ENCODE measurements around the gene CNNM4.
A peak's percentile ranks its signal among the peaks of the same experiment; 100 is the strongest.

Gene CNNM4

DNA sequence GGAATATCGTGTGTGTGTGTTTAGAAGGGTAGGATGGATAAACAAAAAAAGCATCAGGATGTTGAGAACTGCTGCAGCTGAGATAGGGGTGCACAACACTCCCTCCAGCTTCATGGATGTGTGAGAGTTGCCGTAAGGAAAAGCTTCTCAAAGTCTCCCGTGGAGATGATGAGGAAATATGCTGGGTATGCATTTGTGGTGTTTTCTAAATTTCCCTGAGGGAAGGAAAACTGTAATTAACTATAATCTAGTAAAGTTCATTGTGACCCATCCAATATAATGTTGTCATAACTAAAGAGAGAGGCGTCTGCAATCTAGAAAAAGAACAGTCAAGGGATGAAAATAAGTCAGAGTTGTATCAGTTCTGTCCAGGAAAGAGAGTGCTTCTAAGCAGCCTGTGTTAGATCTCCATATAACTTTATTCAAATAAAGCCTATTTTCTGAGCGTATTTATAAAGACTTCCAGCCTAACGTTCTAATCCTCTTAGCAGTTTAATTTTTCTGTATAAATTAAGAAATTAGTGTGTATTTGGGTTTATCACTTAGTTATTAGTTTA lies 13.6 kb upstream of the CNNM4 start:
- H3K9me3 Mint-ChIP-seq: no peaks in the 10 kb centered on the region
- no peak overlapping the region for H3K27ac Mint-ChIP-seq
- no peaks in the 10 kb centered on the region for H3K36me3 Mint-ChIP-seq (ENCODE audit: low read depth)
- no peak overlapping the region for H3K4me3 Mint-ChIP-seq
- peaks cover 18% of the 10 kb centered on the region for H3K27me3 Mint-ChIP-seq (ENCODE audit: low read depth)
- peaks cover 4% of the 10 kb centered on the region for H3K4me1 Mint-ChIP-seq (ENCODE audit: low read depth)

GRCh38 chr2:96751800-96752199 lies 8.9 kb upstream of the CNNM4 start:
- Mint-ChIP-seq H3K27me3 (ENCODE audit: low read depth) (peaks cover 13% of the 10 kb centered on the region), H3K4me1 (ENCODE audit: low read depth) (no peaks in the 10 kb centered on the region), H3K9me3 (no peaks in the 10 kb centered on the region)

DNA sequence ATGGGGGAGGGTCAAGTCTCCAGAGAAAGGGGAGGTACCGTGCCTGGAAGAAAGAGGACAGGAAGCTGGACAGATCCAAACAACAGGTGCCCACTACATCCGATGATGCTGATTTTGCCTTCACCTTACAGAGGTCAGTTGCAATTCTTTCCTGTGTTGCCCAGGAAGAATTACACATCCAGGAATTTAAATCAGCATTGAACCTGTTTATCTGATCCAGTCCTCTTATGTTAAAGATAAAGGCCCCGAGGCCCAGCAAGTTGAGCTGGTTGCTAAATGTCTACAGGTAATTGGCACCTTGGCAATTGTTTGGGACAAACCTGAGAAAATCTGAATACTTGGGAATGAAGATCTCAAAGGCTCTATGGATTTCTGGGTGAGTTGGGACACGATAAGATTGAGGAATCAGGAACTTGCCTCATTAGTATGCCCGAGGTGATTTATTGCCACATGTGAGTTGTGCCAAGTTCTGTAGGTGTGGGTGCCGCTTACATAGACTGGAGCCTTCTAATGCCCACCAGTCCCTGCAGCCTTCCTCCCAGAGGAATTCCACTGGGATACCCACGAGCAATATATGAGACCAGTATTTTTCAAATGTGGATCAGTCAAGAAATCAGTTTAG lies 6.9 kb upstream of the CNNM4 start:
- H3K36me3 Mint-ChIP-seq (ENCODE audit: low read depth): no peaks in the 10 kb centered on the region
- H3K4me1 Mint-ChIP-seq (ENCODE audit: low read depth): no peaks in the 10 kb centered on the region
- H3K27ac Mint-ChIP-seq: no peak overlapping the region
- no peaks in the 10 kb centered on the region for H3K27me3 Mint-ChIP-seq (ENCODE audit: low read depth)
- no peak overlapping the region for H3K4me3 Mint-ChIP-seq
- no peaks in the 10 kb centered on the region for H3K9me3 Mint-ChIP-seq

More at GRCh38 chr2:96751800-96752199, 8.9 kb upstream of the CNNM4 start:
- Mint-ChIP-seq H3K36me3 (ENCODE audit: low read depth) (no peaks in the 10 kb centered on the region), H3K27ac (no peak overlapping the region), H3K4me3 (no peak overlapping the region)

- Mint-ChIP-seq H3K27me3 (ENCODE audit: low read depth) (no peaks in the 10 kb centered on the region), H3K27ac (no peak overlapping the region), H3K9me3 (no peaks in the 10 kb centered on the region), H3K36me3 (ENCODE audit: low read depth) (no peaks in the 10 kb centered on the region), H3K4me1 (ENCODE audit: low read depth) (peaks cover under 1% of the 10 kb centered on the region), H3K4me3 (no peak overlapping the region)
Observed at GRCh38 chr2:96754317-96754716, 6.4 kb upstream of the CNNM4 start.

DNA sequence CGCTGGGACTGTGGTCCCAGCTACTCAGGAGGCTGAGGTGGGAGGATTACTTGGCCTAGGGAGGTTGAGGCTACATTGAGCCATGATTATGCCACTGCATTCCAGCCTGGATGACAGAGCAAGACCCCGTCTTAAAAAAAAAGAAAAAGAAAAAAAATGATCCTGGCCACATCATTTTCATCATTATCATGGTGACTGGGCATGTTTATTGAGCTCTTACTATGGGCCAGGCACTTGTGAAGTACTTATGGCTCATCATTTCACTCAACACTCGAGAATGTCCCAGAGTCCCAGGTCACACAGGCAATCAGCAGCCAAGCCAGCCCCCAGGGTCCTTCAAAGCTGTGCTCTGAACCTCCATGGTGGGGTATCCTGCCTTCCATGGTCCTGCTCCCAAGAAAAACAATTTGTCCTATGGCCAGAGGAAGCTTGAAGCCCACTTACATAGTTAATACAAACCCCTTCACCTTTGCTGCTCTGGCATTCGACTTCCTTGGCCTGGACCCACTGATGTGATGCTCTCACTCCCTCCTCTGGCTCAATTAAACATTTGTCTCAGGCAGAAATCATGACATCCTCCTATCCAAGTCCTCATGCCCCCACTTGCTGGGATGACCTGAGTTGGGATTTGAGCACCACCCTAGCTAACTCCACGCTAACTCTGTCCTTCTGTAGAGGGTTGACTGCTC lies 3.8 kb upstream of the CNNM4 start:
- H3K27me3 Mint-ChIP-seq (ENCODE audit: low read depth): no peaks in the 10 kb centered on the region
- H3K27ac Mint-ChIP-seq: no peak overlapping the region
- no peaks in the 10 kb centered on the region for H3K9me3 Mint-ChIP-seq
- H3K4me1 Mint-ChIP-seq (ENCODE audit: low read depth): peaks cover 19% of the 10 kb centered on the region
- H3K4me3 Mint-ChIP-seq: no peak overlapping the region
- H3K36me3 Mint-ChIP-seq (ENCODE audit: low read depth): no peaks in the 10 kb centered on the region

DNA sequence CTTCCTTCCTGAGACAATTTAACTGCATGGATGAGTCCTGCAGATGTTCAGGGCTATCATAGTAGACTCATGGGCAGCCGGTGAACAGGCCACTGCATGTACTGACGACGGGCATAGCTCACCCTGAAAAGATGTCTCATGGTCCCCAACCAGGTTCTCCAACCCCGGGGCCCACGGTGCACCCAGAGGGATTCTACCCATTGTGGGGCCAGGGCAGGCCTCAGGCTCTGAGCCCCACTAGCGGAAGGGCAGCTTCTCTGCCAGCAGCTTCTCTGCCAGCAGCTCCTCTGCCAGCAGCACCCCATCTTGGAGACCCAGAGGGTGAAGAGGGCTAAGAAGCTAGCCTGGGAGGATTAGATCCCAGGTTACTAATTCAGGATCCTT lies 3.2 kb upstream of the CNNM4 start:
- peaks cover 24% of the 10 kb centered on the region for H3K4me1 Mint-ChIP-seq (ENCODE audit: low read depth)
- no peaks in the 10 kb centered on the region for H3K9me3 Mint-ChIP-seq
- H3K27ac Mint-ChIP-seq: no peak overlapping the region
- H3K4me3 Mint-ChIP-seq: no peak overlapping the region
- no peaks in the 10 kb centered on the region for H3K27me3 Mint-ChIP-seq (ENCODE audit: low read depth)
- H3K36me3 Mint-ChIP-seq (ENCODE audit: low read depth): no peaks in the 10 kb centered on the region

DNA sequence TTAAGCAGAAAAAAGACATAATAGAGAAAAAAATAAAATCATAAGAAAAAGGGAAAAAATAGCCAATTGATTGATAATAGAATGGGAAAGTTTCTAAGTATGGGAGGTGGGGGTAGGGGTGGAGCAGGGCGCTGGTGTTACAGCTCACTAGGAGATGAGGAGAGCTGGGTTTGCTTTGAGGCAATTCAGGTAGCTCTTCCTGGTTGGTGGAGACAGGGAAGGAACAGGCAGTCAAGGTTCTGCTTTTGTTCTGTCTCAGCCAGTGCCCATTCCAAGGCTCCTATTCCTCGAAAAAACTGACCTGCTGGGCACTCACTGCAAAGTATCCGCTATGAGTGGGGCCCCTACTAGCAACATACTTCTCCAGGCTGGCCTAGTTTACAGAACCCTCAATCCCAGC lies 1.7 kb upstream of the CNNM4 start:
- H3K9me3 Mint-ChIP-seq: no peaks in the 10 kb centered on the region
- no peaks in the 10 kb centered on the region for H3K36me3 Mint-ChIP-seq (ENCODE audit: low read depth)
- H3K27ac Mint-ChIP-seq: no peak overlapping the region
- H3K4me1 Mint-ChIP-seq (ENCODE audit: low read depth): peaks cover 35% of the 10 kb centered on the region
- H3K4me3 Mint-ChIP-seq: no peak overlapping the region
- H3K27me3 Mint-ChIP-seq (ENCODE audit: low read depth): no peaks in the 10 kb centered on the region

DNA sequence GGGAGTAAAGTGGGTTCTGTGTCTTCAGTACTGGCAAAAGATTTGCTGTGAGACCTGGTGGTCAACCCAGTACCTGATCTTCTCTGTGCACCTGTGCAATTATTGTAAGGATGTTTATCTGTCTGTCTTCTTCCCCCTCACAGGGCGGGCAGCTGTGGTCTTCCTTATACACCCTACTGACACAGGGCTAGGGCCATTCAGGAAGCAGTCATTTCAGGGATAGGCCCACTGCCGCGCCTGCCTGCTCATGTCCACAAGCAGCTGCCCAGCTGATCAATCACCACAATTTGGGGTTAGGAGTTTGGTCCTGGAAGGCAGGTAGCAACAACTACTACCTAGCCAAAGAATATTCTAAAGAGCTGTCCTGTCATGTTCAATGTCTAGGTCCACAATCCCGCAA lies 1.2 kb upstream of the CNNM4 start:
- H3K27me3 Mint-ChIP-seq (ENCODE audit: low read depth): no peaks in the 10 kb centered on the region
- no peaks in the 10 kb centered on the region for H3K36me3 Mint-ChIP-seq (ENCODE audit: low read depth)
- no peak overlapping the region for H3K4me3 Mint-ChIP-seq
- H3K27ac Mint-ChIP-seq: no peak overlapping the region
- H3K9me3 Mint-ChIP-seq: no peaks in the 10 kb centered on the region
- peaks cover 41% of the 10 kb centered on the region for H3K4me1 Mint-ChIP-seq (ENCODE audit: low read depth)

DNA sequence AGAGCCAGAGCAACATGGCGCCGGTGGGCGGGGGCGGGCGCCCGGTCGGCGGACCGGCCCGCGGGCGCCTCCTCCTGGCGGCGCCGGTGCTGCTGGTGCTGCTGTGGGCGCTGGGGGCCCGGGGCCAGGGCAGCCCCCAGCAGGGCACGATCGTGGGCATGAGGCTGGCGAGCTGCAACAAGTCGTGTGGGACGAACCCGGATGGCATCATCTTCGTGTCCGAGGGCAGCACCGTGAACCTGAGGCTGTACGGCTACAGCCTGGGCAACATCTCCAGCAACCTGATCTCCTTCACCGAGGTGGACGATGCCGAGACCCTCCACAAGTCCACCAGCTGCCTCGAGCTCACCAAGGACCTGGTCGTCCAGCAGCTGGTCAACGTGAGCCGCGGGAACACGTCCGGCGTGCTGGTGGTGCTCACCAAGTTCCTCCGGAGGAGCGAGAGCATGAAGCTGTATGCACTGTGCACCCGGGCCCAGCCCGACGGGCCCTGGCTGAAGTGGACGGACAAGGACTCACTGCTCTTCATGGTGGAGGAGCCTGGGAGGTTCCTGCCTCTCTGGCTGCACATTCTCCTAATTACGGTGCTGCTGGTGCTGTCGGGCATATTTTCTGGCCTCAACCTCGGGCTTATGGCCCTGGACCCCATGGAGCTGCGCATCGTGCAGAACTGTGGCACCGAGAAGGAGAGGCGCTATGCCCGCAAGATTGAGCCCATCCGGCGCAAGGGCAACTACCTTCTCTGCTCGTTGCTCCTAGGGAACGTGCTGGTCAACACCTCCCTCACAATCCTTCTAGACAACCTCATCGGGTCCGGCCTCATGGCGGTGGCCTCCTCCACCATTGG lies 507 bp downstream of the CNNM4 start:
- Mint-ChIP-seq H3K27me3 (ENCODE audit: low read depth) (no peaks in the 10 kb centered on the region), H3K9me3 (no peaks in the 10 kb centered on the region), H3K4me3 (peak overlapping the region; percentile 86), H3K4me1 (ENCODE audit: low read depth) (peaks cover 41% of the 10 kb centered on the region), H3K36me3 (ENCODE audit: low read depth) (no peaks in the 10 kb centered on the region), H3K27ac (peak overlapping the region; percentile 80)

- Mint-ChIP-seq H3K36me3 (ENCODE audit: low read depth) (peaks cover 3% of the 10 kb centered on the region), H3K9me3 (no peaks in the 10 kb centered on the region), H3K27me3 (ENCODE audit: low read depth) (no peaks in the 10 kb centered on the region), H3K27ac (peak overlapping the region; percentile 64), H3K4me3 (peak overlapping the region; percentile 86), H3K4me1 (ENCODE audit: low read depth) (peaks cover 46% of the 10 kb centered on the region)
Observed at GRCh38 chr2:96762529-96763311, 2.0 kb downstream of the CNNM4 start.

GRCh38 chr2:96763511-96764252 lies 3.0 kb downstream of the CNNM4 start:
- H3K36me3 Mint-ChIP-seq (ENCODE audit: low read depth): peaks cover 3% of the 10 kb centered on the region
- peak overlapping the region; percentile 86 for H3K4me3 Mint-ChIP-seq
- H3K27me3 Mint-ChIP-seq (ENCODE audit: low read depth): no peaks in the 10 kb centered on the region
- H3K27ac Mint-ChIP-seq: no peak overlapping the region
- H3K4me1 Mint-ChIP-seq (ENCODE audit: low read depth): peaks cover 49% of the 10 kb centered on the region
- no peaks in the 10 kb centered on the region for H3K9me3 Mint-ChIP-seq

DNA sequence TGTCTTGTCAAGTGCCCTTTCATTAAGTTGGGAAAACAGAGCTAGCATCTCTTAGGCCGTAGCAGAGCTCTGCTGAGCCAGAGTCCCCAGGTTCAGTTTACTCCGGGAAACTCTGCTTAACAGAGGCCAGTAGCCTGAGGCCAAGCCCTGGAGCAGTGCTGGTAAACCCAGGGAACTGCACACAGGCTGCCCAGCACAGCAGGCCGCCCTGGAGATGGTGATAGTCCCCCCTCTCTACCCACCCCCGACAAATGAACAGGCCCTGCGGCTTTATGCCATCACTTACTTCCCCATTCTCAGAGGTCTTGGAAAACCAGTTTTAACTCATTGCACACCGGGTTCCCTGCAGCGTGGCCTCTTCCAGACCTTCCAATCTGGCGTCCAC lies 3.5 kb downstream of the CNNM4 start:
- Mint-ChIP-seq H3K27me3 (ENCODE audit: low read depth) (no peaks in the 10 kb centered on the region), H3K4me1 (ENCODE audit: low read depth) (peaks cover 49% of the 10 kb centered on the region), H3K4me3 (peak overlapping the region; percentile 69), H3K36me3 (ENCODE audit: low read depth) (peaks cover 3% of the 10 kb centered on the region), H3K9me3 (no peaks in the 10 kb centered on the region), H3K27ac (no peak overlapping the region)

DNA sequence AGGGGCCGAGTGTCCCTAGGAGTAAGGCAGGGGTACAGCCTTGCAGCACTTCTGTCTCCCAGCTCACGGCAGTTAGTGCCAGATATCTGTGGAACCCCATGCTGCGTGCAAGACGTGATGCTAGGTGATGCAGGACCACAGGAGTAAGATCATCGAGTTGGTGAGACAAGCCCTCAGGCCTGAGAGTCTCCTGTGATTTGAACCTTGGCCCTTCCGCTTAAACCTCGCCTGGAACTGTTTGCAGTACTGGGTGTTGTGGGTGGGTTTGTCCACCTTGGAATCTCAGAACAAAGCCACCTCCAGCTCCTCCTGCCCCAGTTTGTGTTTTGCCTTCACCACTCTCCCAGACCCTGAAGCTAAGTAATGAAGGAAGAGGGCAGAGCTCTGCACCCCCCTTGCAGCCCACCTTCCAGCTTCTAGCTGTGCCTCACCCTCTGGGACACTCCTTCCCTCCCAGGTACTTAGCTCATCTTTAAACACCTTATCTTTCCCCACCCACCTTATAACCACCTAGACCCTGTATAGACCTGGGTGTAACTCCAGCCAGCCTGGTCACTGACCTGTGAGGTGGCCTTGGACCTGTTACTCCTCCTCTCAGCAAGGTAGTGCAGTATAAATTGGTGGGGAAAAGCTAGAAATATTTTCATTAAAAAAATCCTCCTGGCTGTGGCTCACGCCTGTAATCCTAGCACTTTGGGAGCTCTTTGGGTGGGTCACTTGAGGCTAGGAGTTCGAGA lies 6.6 kb downstream of the CNNM4 start:
- Mint-ChIP-seq H3K27ac (no peak overlapping the region), H3K36me3 (ENCODE audit: low read depth) (peaks cover 7% of the 10 kb centered on the region), H3K27me3 (ENCODE audit: low read depth) (no peaks in the 10 kb centered on the region), H3K9me3 (no peaks in the 10 kb centered on the region), H3K4me3 (no peak overlapping the region), H3K4me1 (ENCODE audit: low read depth) (peaks cover 31% of the 10 kb centered on the region)

Measured in T-helper 1 cell treated with Interleukin-12 subunit alpha and Interleukin-12 subunit beta and Interleukin-4 antibody, amounts not matched to agents 30 μg/mL and 1 μg/mL, for 36 hours (primary cell).